Mesothelial cell of epicardium (in vitro differentiated cells): ENCODE data around the gene FTO. TPM values are rescaled to one million over a fixed set of nuclear protein-coding genes. Genes with fewer than 3 reads are reported as not detected.

Experiments
- DNase-seq, 2 experiments: peaks; one replicate each; pipeline ENCODE4 v3.0.0; 2021; ENCODE audit warnings: low spot score in 2 of 2; ENCODE audit not compliant: unreplicated experiment in 2 of 2
- H3K27ac Mint-ChIP-seq: 2 replicates; pipeline ENCODE4 v1.8.0; 2021; ENCODE audit warnings: mixed read lengths
- H3K27me3 Mint-ChIP-seq: 2 replicates; pipeline ENCODE4 v1.8.0; 2021; ENCODE audit warnings: low read depth, mixed read lengths
- H3K36me3 Mint-ChIP-seq: 2 replicates; pipeline ENCODE4 v1.8.0; 2021; ENCODE audit warnings: mixed read lengths
- H3K4me1 Mint-ChIP-seq: 2 replicates; pipeline ENCODE4 v1.8.0; 2021; ENCODE audit warnings: mixed read lengths
- H3K4me3 Mint-ChIP-seq: 2 replicates; pipeline ENCODE4 v1.8.0; 2021; ENCODE audit warnings: mild to moderate bottlenecking, moderate library complexity, mixed read lengths
- H3K9me3 Mint-ChIP-seq: 2 replicates; pipeline ENCODE4 v1.8.0; 2021; ENCODE audit warnings: mixed read lengths
- CTCF ChIP-seq: fragments of 200-600 bp; sonication (generic); IDR thresholded peaks from one replicate; pipeline ENCODE4 v1.5.0; 2021; ENCODE audit warnings: antibody characterized with exemption; ENCODE audit not compliant: unreplicated experiment
- total RNA-seq: library from RNA; stranded (reverse); gene quantifications from 3 replicates; pipeline ENCODE4 v1.2.1, GENCODE V29; 2021

The FTO gene
- total RNA-seq, 1 donor from 2014 or later, result 103 TPM

DNA sequence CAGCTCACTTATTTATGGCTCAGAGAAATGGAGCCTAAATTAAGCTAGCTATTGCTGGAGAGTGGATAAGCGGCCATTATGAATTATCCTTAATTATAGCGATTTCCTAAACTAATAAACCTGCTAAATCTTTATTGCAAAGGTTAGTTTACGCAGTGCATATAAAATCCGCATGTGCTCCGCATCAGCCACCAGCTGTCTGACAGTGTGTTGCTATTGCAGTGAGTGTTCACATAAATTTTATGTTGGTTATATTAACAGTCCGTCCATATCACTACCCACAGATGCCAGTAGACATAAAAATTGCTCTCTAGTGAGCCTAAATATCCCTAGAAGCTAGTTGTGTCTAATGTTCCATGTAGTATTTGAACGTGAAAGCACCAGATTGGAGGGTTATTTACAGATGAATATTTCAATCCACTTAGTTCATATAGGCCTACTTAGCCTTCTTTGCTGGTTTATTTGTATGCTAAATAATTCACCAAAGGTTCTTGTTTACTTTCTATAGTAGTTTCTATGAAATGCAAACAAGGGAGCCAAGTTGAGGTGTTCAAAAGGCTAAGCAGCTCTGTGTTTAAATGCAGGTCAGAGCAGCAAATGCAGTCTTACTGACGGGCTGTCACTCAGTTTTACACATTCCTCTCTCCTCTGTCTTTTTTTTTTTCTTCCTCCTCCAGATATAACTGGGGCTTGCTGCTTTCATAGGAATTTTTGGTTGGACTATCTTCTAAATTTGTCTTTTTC, 363.5 kb downstream of the FTO start:
- Mint-ChIP-seq H3K27me3 (no peaks in the 10 kb centered on the region), H3K9me3 (no peaks in the 10 kb centered on the region), H3K36me3 (peaks cover 6% of the 10 kb centered on the region), H3K4me1 (peaks cover 33% of the 10 kb centered on the region), H3K4me3 (no peak overlapping the region), H3K27ac (peak overlapping the region; percentile 37)
- DNase-seq, result no peak
- TF ChIP-seq CTCF, result no peak

GRCh38 chr16:54068212-54068611, 364.3 kb downstream of the FTO start:
- Mint-ChIP-seq H3K27ac (peak overlapping the region; percentile 37), H3K27me3 (no peaks in the 10 kb centered on the region), H3K4me3 (no peak overlapping the region), H3K36me3 (peaks cover 7% of the 10 kb centered on the region), H3K9me3 (no peaks in the 10 kb centered on the region), H3K4me1 (peaks cover 26% of the 10 kb centered on the region)
- DNase-seq, result no peak
- no peak for TF ChIP-seq CTCF

DNA sequence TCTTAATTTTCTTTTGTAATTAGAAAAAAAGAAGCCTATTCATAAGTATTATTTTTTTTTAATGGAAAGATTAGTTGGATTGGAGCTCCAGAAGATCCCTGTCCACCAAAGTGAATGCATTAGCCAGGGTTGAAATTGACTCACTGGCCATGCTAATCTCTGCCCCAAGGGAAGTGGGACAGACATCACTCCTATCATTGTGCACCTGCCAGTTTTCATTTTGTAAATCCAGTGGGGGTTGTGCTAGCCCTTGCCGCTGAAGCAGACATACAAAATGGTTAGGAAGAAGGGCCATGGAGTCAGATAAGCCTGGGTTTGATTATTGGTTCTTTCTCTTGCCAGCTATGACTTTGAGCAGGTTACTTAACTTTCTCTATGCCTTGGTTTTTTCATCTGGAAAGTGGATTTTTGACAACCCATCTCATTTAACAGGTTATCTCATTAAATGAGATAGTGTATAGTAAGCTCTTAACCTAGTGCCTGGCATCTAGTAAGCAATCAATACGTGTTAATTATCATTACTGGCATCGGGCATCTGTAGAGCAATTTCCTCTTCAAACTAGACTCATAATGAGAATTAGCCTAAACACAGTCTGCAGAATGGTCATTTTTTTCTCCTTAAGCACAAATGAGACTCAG, 365.8 kb downstream of the FTO start:
- Mint-ChIP-seq H3K27me3 (no peaks in the 10 kb centered on the region), H3K36me3 (peaks cover 9% of the 10 kb centered on the region), H3K27ac (no peak overlapping the region), H3K4me1 (peaks cover 19% of the 10 kb centered on the region), H3K9me3 (peaks cover 3% of the 10 kb centered on the region), H3K4me3 (no peak overlapping the region)
- no peak for TF ChIP-seq CTCF
- no peak for DNase-seq

GRCh38 chr16:54070789-54071343, 366.9 kb downstream of the FTO start:
- peaks cover 4% of the 10 kb centered on the region for H3K9me3 Mint-ChIP-seq
- DNase-seq, result no peak
- no peaks in the 10 kb centered on the region for H3K27me3 Mint-ChIP-seq
- H3K4me3 Mint-ChIP-seq, result no peak overlapping the region
- TF ChIP-seq CTCF, result no peak
- H3K27ac Mint-ChIP-seq, result no peak overlapping the region
- H3K4me1 Mint-ChIP-seq, result peaks cover 19% of the 10 kb centered on the region
- H3K36me3 Mint-ChIP-seq, result peaks cover 9% of the 10 kb centered on the region

- peaks cover 9% of the 10 kb centered on the region for H3K36me3 Mint-ChIP-seq
- H3K27ac Mint-ChIP-seq, result no peak overlapping the region
- DNase-seq, result no peak
- H3K9me3 Mint-ChIP-seq, result peaks cover 4% of the 10 kb centered on the region
- H3K4me1 Mint-ChIP-seq, result peaks cover 18% of the 10 kb centered on the region
- H3K27me3 Mint-ChIP-seq, result no peaks in the 10 kb centered on the region
- TF ChIP-seq CTCF, result no peak
- no peak overlapping the region for H3K4me3 Mint-ChIP-seq
Observed at GRCh38 chr16:54071514-54071913, 367.6 kb downstream of the FTO start.
